HCT116 (cell line): ENCODE results near the gene SRA1. TPM values are rescaled to one million over a fixed set of nuclear protein-coding genes. Genes with fewer than 3 reads are reported as not detected.
A peak's percentile ranks its signal among the peaks of the same experiment; 100 is the strongest.

Source experiments
- ATAC-seq: fragments of 200-7000 bp; cut with Tn5 transposase; 2 replicates; pipeline ENCODE4 v1.9.1; 2020; ENCODE audit warnings: mild to moderate bottlenecking, moderate library complexity
- BruUV-seq: library from RNA; stranded (reverse); fragments of 400-500 nt; replicated peaks from 2 replicates; lab custom pipeline; 2021; lab: Mats Ljungman, UMichigan
- CTCF ChIA-PET: fragments of 300-600 bp; sonication (Branson Sonifier 250); formaldehyde crosslinking; loops from one replicate; lab custom pipeline; 2021; ENCODE audit warnings: antibody characterized with exemption; lab: Charles Lee
- POLR2A ChIA-PET: fragments of 300-600, 350-600 bp; sonication (Branson Sonifier 250); formaldehyde crosslinking; loops from one replicate; lab custom pipeline; 2021; ENCODE audit warnings: antibody characterized with exemption; lab: Charles Lee
- RAD21 ChIA-PET, 2 experiments: fragments of 300-600 bp; sonication (Branson Sonifier 250); formaldehyde crosslinking; loops; one replicate each; lab custom pipeline; 2023; ENCODE audit warnings: low total read pairs in 2 of 2; ENCODE audit not compliant: uncharacterized antibody in 2 of 2, unreplicated experiment in 2 of 2, low non-redundant PET in 1 of 2; lab: Charles Lee
- DNase-seq: peaks from one replicate; pipeline ENCODE4 v3.0.0-alpha.2; 2010; ENCODE audit warnings: low read depth, low spot score
- H2AFZ ChIP-seq: fragments of 200-600 bp; shearing (Covaris generic), sonication (generic); 2 replicates; pipeline ENCODE4 v1.6.1; 2017; ENCODE audit warnings: low read depth, mixed run types, mixed read lengths, antibody characterized with exemption, low read length; ENCODE audit not compliant: poor library complexity, severe bottlenecking
- H3K27ac ChIP-seq: 2 replicates; pipeline ENCODE4 v1.5.1; 2012; ENCODE audit warnings: low read depth, low read length
- H3K27me3 ChIP-seq: fragments of 200-600 bp; sonication (generic); 2 replicates; pipeline ENCODE4 v1.6.1; 2016; ENCODE audit warnings: mixed run types, low read length, mixed read lengths; ENCODE audit not compliant: insufficient read depth
- H3K36me3 ChIP-seq, 2 experiments: fragments of 200-500 bp in 1 of 2; fragments of 200-600 bp in 1 of 2; sonication (Bioruptor generic) in 1 of 2; sonication (generic) in 1 of 2; 2 replicates each; pipeline versions ENCODE4 v1.5.1 to v1.6.1; 2014 to 2016; ENCODE audit warnings: low read length in 2 of 2, inconsistent platforms in 1 of 2, mixed read lengths in 1 of 2, mixed run types in 1 of 2; ENCODE audit not compliant: insufficient read depth in 2 of 2, control insufficient read depth in 1 of 2
- H3K4me1 ChIP-seq, 2 experiments: fragments of 200-600 bp in 1 of 2; sonication (generic) in 1 of 2; 2 replicates each; pipeline versions ENCODE4 v1.5.1 to v1.6.1; 2012 to 2017; ENCODE audit warnings: low read length in 2 of 2, inconsistent platforms in 1 of 2, mild to moderate bottlenecking in 1 of 2, mixed read lengths in 1 of 2, mixed run types in 1 of 2, moderate library complexity in 1 of 2; ENCODE audit not compliant: insufficient read depth in 2 of 2, control insufficient read depth in 1 of 2
- H3K4me2 ChIP-seq: fragments of 200-600 bp; sonication (generic); 2 replicates; pipeline ENCODE4 v1.6.1; 2017; ENCODE audit warnings: mixed run types, low read length, mixed read lengths
- H3K4me3 ChIP-seq, 2 experiments: fragments of 200-600 bp in 1 of 2; sonication (generic) in 1 of 2; replicated peaks in 1 of 2; 2 replicates each; pipeline ENCODE4 v1.5.1; 2011 to 2016; ENCODE audit warnings: low read length in 2 of 2, control low read depth in 1 of 2, low read depth in 1 of 2, mild to moderate bottlenecking in 1 of 2, mixed read lengths in 1 of 2, mixed run types in 1 of 2
- H3K79me2 ChIP-seq: fragments of 200-600 bp; sonication (generic); 2 replicates; pipeline ENCODE4 v1.6.1; 2017; ENCODE audit warnings: mild to moderate bottlenecking, mixed run types, low read length, moderate library complexity, mixed read lengths; ENCODE audit not compliant: insufficient read depth
- H3K9ac ChIP-seq: fragments of 200-600 bp; sonication (generic); 2 replicates; pipeline ENCODE4 v1.6.1; 2016; ENCODE audit warnings: low read length, mixed read lengths
- H3K9me2 ChIP-seq: fragments of 200-600 bp; sonication (generic), shearing (Covaris generic); 2 replicates; pipeline ENCODE4 v1.6.1; 2017; ENCODE audit warnings: mixed run types, mild to moderate bottlenecking, moderate library complexity; ENCODE audit not compliant: insufficient read depth
- H3K9me3 ChIP-seq, 2 experiments: fragments of 200-500 bp in 1 of 2; fragments of 200-600 bp in 1 of 2; sonication (Bioruptor generic) in 1 of 2; sonication (generic) in 1 of 2; 2 replicates each; pipeline ENCODE4 v1.6.1; 2014 to 2017; ENCODE audit warnings: low read length in 2 of 2, mixed read lengths in 2 of 2, inconsistent platforms in 1 of 2, low read depth in 1 of 2, mild to moderate bottlenecking in 1 of 2, mixed run types in 1 of 2, moderate library complexity in 1 of 2; ENCODE audit not compliant: control insufficient read depth in 1 of 2, insufficient read depth in 1 of 2
- H4K20me1 ChIP-seq: fragments of 200-600 bp; sonication (generic), shearing (Covaris generic); 2 replicates; pipeline ENCODE4 v1.6.1; 2017; ENCODE audit warnings: mixed run types, mild to moderate bottlenecking, moderate library complexity; ENCODE audit not compliant: insufficient read depth
- CTCF ChIP-seq, 3 experiments: fragments of 200-600 bp in 1 of 3; sonication (generic) in 1 of 3; IDR thresholded peaks in 2 of 3; conservative IDR thresholded peaks in 1 of 3; 2 replicates each; pipeline ENCODE4 v1.5.1; 2012 to 2017; ENCODE audit warnings: low read depth in 2 of 3, low read length in 2 of 3, antibody characterized with exemption in 1 of 3, borderline replicate concordance in 1 of 3, control low read depth in 1 of 3, mild to moderate bottlenecking in 1 of 3, mixed read lengths in 1 of 3, mixed run types in 1 of 3, moderate library complexity in 1 of 3; ENCODE audit not compliant: insufficient read depth in 1 of 3
- ELF1 ChIP-seq: IDR thresholded peaks from 2 replicates; pipeline ENCODE4 v1.6.1; 2012; ENCODE audit warnings: low read depth, borderline replicate concordance
- EZH2 ChIP-seq: fragments of 200-600 bp; sonication (generic); IDR thresholded peaks from 2 replicates; pipeline ENCODE4 v1.6.1; 2017; ENCODE audit warnings: antibody characterized with exemption, mixed run types
- EZH2phosphoT487 ChIP-seq: fragments of 200-600 bp; IDR thresholded peaks from 2 replicates; pipeline ENCODE4 v1.6.1; 2018; ENCODE audit warnings: antibody characterized with exemption, borderline replicate concordance
- FOSL1 ChIP-seq: IDR thresholded peaks from 2 replicates; pipeline ENCODE4 v1.6.1; 2012; ENCODE audit warnings: low read depth
- JUND ChIP-seq: IDR thresholded peaks from 2 replicates; pipeline ENCODE4 v1.6.1; 2012
- MAX ChIP-seq: IDR thresholded peaks from 2 replicates; pipeline ENCODE4 v1.6.1; 2012
- POLR2A ChIP-seq: IDR thresholded peaks from 2 replicates; pipeline ENCODE4 v1.7.0; 2011; ENCODE audit warnings: borderline replicate concordance; ENCODE audit not compliant: insufficient read depth, insufficient read length; ENCODE audit errors: extremely low read depth
- POLR2AphosphoS5 ChIP-seq: IDR thresholded peaks from 2 replicates; pipeline ENCODE4 v1.6.1; 2011; ENCODE audit warnings: mild to moderate bottlenecking, low read depth, low read length, moderate library complexity
- SIN3A ChIP-seq: IDR thresholded peaks from 2 replicates; pipeline ENCODE4 v1.6.1; 2012; ENCODE audit warnings: low read depth
- SP1 ChIP-seq: IDR thresholded peaks from 2 replicates; pipeline ENCODE4 v1.6.1; 2012; ENCODE audit warnings: low read depth
- SRF ChIP-seq: IDR thresholded peaks from 2 replicates; pipeline ENCODE4 v1.6.1; 2012; ENCODE audit warnings: low read depth
- TCF7L2 ChIP-seq: IDR thresholded peaks from 2 replicates; pipeline ENCODE4 v1.7.0; 2011; ENCODE audit warnings: borderline replicate concordance, inconsistent platforms; ENCODE audit not compliant: insufficient read depth, insufficient read length; ENCODE audit errors: extremely low read depth
- YY1 ChIP-seq: IDR thresholded peaks from 2 replicates; pipeline ENCODE4 v1.6.1; 2011; ENCODE audit warnings: low read length, low read depth, moderate library complexity, mild to moderate bottlenecking; ENCODE audit not compliant: insufficient replicate concordance; ENCODE audit errors: extremely low read depth
- ZFX ChIP-seq: fragments of 450-650 bp; IDR thresholded peaks from 2 replicates; pipeline ENCODE4 v1.6.1; 2017
- ZNF274 ChIP-seq: fragments of 200-500 bp; sonication (Bioruptor generic); IDR thresholded peaks from 2 replicates; pipeline ENCODE4 v1.6.1; 2014; ENCODE audit warnings: mild to moderate bottlenecking, low read depth, low read length, inconsistent platforms
- intact Hi-C: fragments of 100-400 bp; cut with micrococcal nuclease; formaldehyde crosslinking; loops from 2 replicates; pipeline ENCODE4 v1.10.0; 2022
- total RNA-seq: library from RNA; stranded (reverse); gene quantifications from one replicate; pipeline ENCODE4 v1.2.1, GENCODE V29; 2021; ENCODE audit not compliant: unreplicated experiment

The SRA1 gene
- total RNA-seq, 1 experiment from 2014 or later, result 41.7 TPM

GRCh38 chr5:140553657-140554056 is 3.6 kb downstream of the SRA1 start:
- Histone ChIP-seq H3K27ac (no peak overlapping the region), H4K20me1 (no peaks in the 10 kb centered on the region; the same call in 1 of the 2 replicates), H3K27me3 (no peaks in the 10 kb centered on the region), H2AFZ (no peak overlapping the region), H3K4me3 (no peak overlapping the region), H3K9me3 (no peaks in the 10 kb centered on the region), H3K79me2 (peaks cover 68% of the 10 kb centered on the region), H3K4me2 (no peak overlapping the region), H3K36me3 (peaks cover 9 to 38% of the 10 kb centered on the region in 2 experiments; a peak in 3 of 4 replicates), H3K4me1 (peaks cover 8 to 39% of the 10 kb centered on the region in 2 experiments), H3K9ac (no peak overlapping the region), H3K9me2 (no peaks in the 10 kb centered on the region)
- ChIA-PET CTCF (no interaction called here), POLR2A (no interaction called here), RAD21 (no interaction called here)
- no peak for ATAC-seq
- TF ChIP-seq ELF1 (no peak), YY1 (no peak), POLR2AphosphoS5 (peak; percentile 23; the same call in 1 of the 2 replicates), ZNF274 (no peak), JUND (no peak), ZFX (no peak)
- no peak for DNase-seq
- intact Hi-C loops, result no loop called here
- BruUV-seq, result no TSS peak

- no peak overlapping the region for H3K27ac ChIP-seq
Observed at GRCh38 chr5:140551872-140552271, 5.4 kb downstream of the SRA1 start.

More at GRCh38 chr5:140551872-140552271, 5.4 kb downstream of the SRA1 start:
- no peak for DNase-seq
- no peak for ATAC-seq
- ChIA-PET CTCF (no interaction called here), POLR2A (no interaction called here), RAD21 (no interaction called here)
- Histone ChIP-seq H3K27me3 (no peaks in the 10 kb centered on the region), H4K20me1 (no peaks in the 10 kb centered on the region; the same call in 1 of the 2 replicates), H3K36me3 (peaks cover 9 to 40% of the 10 kb centered on the region in 2 experiments; a peak in 3 of 4 replicates), H3K9ac (no peak overlapping the region), H2AFZ (no peak overlapping the region), H3K9me3 (no peaks in the 10 kb centered on the region), H3K79me2 (peaks cover 65% of the 10 kb centered on the region), H3K4me3 (no peak overlapping the region), H3K4me1 (peaks cover 5 to 40% of the 10 kb centered on the region in 2 experiments; a peak in 3 of 4 replicates), H3K9me2 (no peaks in the 10 kb centered on the region), H3K4me2 (no peak overlapping the region)
- intact Hi-C loops, result no loop called here
- no TSS peak for BruUV-seq
- no peak for TF ChIP-seq FOSL1
- TF ChIP-seq ZNF274, result no peak
- TF ChIP-seq POLR2A, result no peak
- no peak for TF ChIP-seq EZH2phosphoT487
- no peak for TF ChIP-seq MAX
- TF ChIP-seq JUND, result no peak
- no peak for TF ChIP-seq TCF7L2
- TF ChIP-seq EZH2, result no peak
- no peak for TF ChIP-seq SP1
- no peak for TF ChIP-seq CTCF (IDR thresholded peaks at IDR 0.05 in 2 of 3, conservative IDR thresholded peaks at IDR 0.05 in 1 of 3; ENCODE audit: borderline replicate concordance in 1 of 3, insufficient read depth in 1 of 3, low read depth in 2 of 3, low read length in 2 of 3)
- no peak for TF ChIP-seq SRF
- no peak for TF ChIP-seq SIN3A
